ENCODE results near the gene NSG1. TPM values are rescaled to one million over a fixed set of nuclear protein-coding genes. Genes with fewer than 3 reads are reported as not detected.

The NSG1 gene
- total and polyA plus RNA-seq, 2 of the 8 experiments (the other 6 are each of a cell fraction or from before 2014, with no cell fraction given) = 35.7 to 61.4 TPM

DNA sequence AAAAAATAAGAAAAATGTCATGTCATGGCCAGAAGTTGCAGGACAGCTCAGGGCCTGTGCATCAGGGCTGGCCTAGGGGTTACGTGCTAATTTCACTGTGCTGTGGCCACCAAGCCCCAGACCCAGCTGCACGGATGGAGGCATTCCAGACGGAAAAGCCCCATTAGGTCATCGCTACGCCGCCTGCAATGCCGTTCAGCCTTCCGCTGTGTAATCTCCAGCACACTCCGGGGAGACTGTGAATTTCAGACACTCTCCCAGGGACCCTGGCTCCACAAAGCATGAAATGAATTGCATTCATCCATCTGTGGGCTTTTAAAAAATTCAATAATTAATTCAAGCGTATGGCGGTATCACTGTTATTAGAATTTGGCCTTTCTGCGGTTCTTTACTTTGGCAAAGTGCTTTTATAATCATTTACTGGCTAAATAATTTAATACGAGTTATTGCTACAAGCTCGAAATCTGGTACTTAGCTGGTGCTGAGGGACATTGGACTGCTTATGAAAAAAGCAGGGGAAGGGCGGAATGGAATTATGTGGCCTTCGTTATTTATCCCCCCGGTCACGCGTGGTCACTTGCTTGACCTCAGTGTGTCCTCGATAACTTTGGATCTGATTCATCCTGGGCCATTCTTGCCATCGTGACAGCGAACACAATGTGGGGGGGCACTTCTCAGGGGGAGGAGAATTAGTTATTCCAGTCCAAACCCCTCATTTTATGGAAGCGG, 9.0 kb upstream of the NSG1 start (continued):
- TF ChIP-seq RAD21 (IDR thresholded peaks at IDR 0.05 in 1 of 2, conservative IDR thresholded peaks at IDR 0.05 in 1 of 2; ENCODE audit: low read depth in 2 of 2, low read length in 2 of 2) (no peak), POLR2AphosphoS5 (IDR thresholded peaks at IDR 0.05; ENCODE audit: low read depth, low read length) (no peak), CTBP2 (IDR thresholded peaks at IDR 0.05; ENCODE audit: borderline replicate concordance, insufficient read depth, insufficient read length, low read length) (no peak)
- TF ChIP-seq, protein P1, sequence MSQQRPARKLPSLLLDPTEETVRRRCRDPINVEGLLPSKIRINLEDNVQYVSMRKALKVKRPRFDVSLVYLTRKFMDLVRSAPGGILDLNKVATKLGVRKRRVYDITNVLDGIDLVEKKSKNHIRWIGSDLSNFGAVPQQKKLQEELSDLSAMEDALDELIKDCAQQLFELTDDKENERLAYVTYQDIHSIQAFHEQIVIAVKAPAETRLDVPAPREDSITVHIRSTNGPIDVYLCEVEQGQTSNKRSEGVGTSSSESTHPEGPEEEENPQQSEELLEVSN (IDR thresholded peaks at IDR 0.05) = no peak

Data from H1 (cell line).